ENCODE measurements around the gene PLA2G2F. TPM values are rescaled to one million over a fixed set of nuclear protein-coding genes. Genes with fewer than 3 reads are reported as not detected.

PLA2G2F gene
- total and polyA plus RNA-seq, 9 of the 15 experiments (the other 6 are each of a cell fraction or from before 2014, with no cell fraction given), result not detected

DNA sequence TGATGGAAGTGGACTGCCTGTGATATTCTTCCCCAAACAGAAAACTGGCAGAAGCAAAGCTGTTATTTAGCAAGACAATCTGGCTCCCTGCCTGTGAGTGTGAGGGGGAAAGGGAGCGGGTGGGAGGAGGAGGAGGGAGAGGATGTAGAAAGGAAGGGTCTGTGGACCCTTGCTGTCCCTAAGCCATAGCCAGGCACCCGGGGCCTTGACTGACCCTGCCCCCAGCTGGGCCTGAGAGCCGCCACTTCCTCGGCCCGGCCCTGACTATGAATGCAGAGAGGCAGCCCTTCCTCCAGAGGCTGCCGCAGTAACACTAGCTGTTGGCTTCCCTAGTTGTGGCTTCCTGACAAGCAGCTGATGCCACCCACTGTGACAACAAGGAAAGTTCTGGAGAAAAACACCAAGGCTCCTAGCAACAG is 13.9 kb downstream of the PLA2G2F start:
- H3K9me1 ChIP-seq (ENCODE audit: control insufficient read depth, insufficient read depth, low read length), result no peaks in the 10 kb centered on the region
- no peaks in the 10 kb centered on the region for H3K79me2 ChIP-seq (ENCODE audit: control insufficient read depth, insufficient read depth, low read length)
- H3K4me3 ChIP-seq, result no peak overlapping the region
- H3K4me1 ChIP-seq (replicated peaks in 1 of 2; ENCODE audit: control insufficient read depth in 2 of 2, insufficient read depth in 2 of 2, low read length in 2 of 2), result peaks cover 0 to 26% of the 10 kb centered on the region in 2 experiments; a peak in 3 of 5 replicates
- 73% methylated on average over 5 of the region's 6 CpGs for WGBS (ENCODE audit: insufficient coverage, low coverage, missing lambda C conversion rate)
- in situ Hi-C loops (cut with MboI) (loop anchor here (5.0 kb wide), 1 partner anchor 241 kb away; no protein-coding TSS in a partner anchor), intact Hi-C loops (cut with micrococcal nuclease) (loop anchor here (1.0 to 2.0 kb wide), 3 partner anchors 52 to 235 kb away; no protein-coding TSS in a partner anchor)
- POLR2A ChIA-PET, result no interaction called here
- 0 out of 4 replicates have a peak overlapping the region, but pooled peaks of 1 of the 2 experiments have one; percentile 48 for H3K9ac ChIP-seq (ENCODE audit: insufficient read depth in 1 of 2, low read depth in 2 of 2, low read length in 2 of 2)
- no peaks in the 10 kb centered on the region for H4K20me1 ChIP-seq (replicated peaks; ENCODE audit: control insufficient read depth, insufficient read depth, low read length)
- H3K27ac ChIP-seq (ENCODE audit: extremely low read depth, low read depth, low read length), result no peak overlapping the region
- no TSS peak for BruUV-seq (replicated peaks)
- no peak overlapping the region for H3K4me2 ChIP-seq (ENCODE audit: insufficient read depth, low read length)
- ATAC-seq (no peak), DNase-seq (ENCODE audit: extremely low read depth in 1 of 4, low spot score in 3 of 4) (no peak), FAIRE-seq (no peak)
- TF ChIP-seq, protein P1, sequence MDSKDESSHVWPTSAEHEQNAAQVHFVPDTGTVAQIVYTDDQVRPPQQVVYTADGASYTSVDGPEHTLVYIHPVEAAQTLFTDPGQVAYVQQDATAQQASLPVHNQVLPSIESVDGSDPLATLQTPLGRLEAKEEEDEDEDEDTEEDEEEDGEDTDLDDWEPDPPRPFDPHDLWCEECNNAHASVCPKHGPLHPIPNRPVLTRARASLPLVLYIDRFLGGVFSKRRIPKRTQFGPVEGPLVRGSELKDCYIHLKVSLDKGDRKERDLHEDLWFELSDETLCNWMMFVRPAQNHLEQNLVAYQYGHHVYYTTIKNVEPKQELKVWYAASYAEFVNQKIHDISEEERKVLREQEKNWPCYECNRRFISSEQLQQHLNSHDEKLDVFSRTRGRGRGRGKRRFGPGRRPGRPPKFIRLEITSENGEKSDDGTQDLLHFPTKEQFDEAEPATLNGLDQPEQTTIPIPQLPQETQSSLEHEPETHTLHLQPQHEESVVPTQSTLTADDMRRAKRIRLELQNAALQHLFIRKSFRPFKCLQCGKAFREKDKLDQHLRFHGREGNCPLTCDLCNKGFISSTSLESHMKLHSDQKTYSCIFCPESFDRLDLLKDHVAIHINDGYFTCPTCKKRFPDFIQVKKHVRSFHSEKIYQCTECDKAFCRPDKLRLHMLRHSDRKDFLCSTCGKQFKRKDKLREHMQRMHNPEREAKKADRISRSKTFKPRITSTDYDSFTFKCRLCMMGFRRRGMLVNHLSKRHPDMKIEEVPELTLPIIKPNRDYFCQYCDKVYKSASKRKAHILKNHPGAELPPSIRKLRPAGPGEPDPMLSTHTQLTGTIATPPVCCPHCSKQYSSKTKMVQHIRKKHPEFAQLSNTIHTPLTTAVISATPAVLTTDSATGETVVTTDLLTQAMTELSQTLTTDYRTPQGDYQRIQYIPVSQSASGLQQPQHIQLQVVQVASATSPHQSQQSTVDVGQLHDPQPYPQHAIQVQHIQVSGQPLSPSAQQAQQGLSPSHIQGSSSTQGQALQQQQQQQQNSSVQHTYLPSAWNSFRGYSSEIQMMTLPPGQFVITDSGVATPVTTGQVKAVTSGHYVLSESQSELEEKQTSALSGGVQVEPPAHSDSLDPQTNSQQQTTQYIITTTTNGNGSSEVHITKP (IDR thresholded peaks at IDR 0.05; ENCODE audit: partially characterized antibody), result no peak
- no peak for TF ChIP-seq HEY1 (CRISPR knock-in tag; IDR thresholded peaks at IDR 0.05; ENCODE audit: borderline replicate concordance)
- TF ChIP-seq ZNF551 (CRISPR knock-in tag; IDR thresholded peaks at IDR 0.05), result no peak
- no peak for TF ChIP-seq PHTF2 (CRISPR knock-in tag; IDR thresholded peaks at IDR 0.05)
- TF ChIP-seq ZNF316 (IDR thresholded peaks at IDR 0.05), result no peak
- no peak for TF ChIP-seq ETV6 (IDR thresholded peaks at IDR 0.05; ENCODE audit: borderline replicate concordance in 1 of 2, low read depth in 2 of 2, low read length in 1 of 2)
- TF ChIP-seq ETV6 (CRISPR knock-in tag; IDR thresholded peaks at IDR 0.05; ENCODE audit: borderline replicate concordance), result no peak
- TF ChIP-seq ADNP (tag; IDR thresholded peaks at IDR 0.05), result no peak
- no peak for TF ChIP-seq L3MBTL2 (IDR thresholded peaks at IDR 0.05)
- H3K9me3 ChIP-seq (replicated peaks; ENCODE audit: control insufficient read depth, insufficient read depth, low read depth, low read length), result no peaks in the 10 kb centered on the region; the same call in 1 of the 2 replicates
- no peaks in the 10 kb centered on the region for H3K36me3 ChIP-seq (ENCODE audit: control insufficient read depth, insufficient read depth, low read length)
- no peak overlapping the region for H2AFZ ChIP-seq (ENCODE audit: low read depth, low read length)
- H3K27me3 ChIP-seq (ENCODE audit: control insufficient read depth in 2 of 2, insufficient read depth in 2 of 2, low read length in 2 of 2), result peaks cover 0 to 14% of the 10 kb centered on the region in 2 experiments; a peak in 2 of 5 replicates
- CTCF ChIA-PET (ENCODE audit: low intra/inter-chr PET ratio), result interaction anchor here (0.5 to 3.0 kb wide), 5 partner anchors 52 to 401 kb away, joined by 3 to 24 read pairs (median 17); no protein-coding TSS in a partner anchor

Measured in K562 (cell line).